HL-60 (cell line): Measurements from ENCODE around the gene CRYM.
A peak's percentile ranks its signal among the peaks of the same experiment; 100 is the strongest.
"Not testable (repeated sequence)": the region's sequence is repeated elsewhere in the genome, so short reads cannot be mapped to it uniquely, and the experiment has no call there.

ENCODE experiments used
- DNase-seq, 2 experiments: peaks; one replicate each; pipeline ENCODE4 v3.0.0-alpha.2; 2010 to 2020; ENCODE audit warnings: low read depth in 1 of 2, low spot score in 1 of 2
- H3K27ac ChIP-seq: fragments of 250-450 bp; sonication (Bioruptor Pico); replicated peaks from 2 replicates; pipeline ENCODE4 v1.5.1; 2020; ENCODE audit warnings: mild to moderate bottlenecking, moderate library complexity
- H3K27me3 ChIP-seq: fragments of 250-450 bp; sonication (Bioruptor Pico); 2 replicates; pipeline ENCODE4 v1.5.1; 2021; ENCODE audit warnings: mild to moderate bottlenecking, moderate library complexity; ENCODE audit not compliant: insufficient read depth, poor library complexity, severe bottlenecking
- H3K4me3 ChIP-seq: replicated peaks from 2 replicates; pipeline ENCODE4 v1.5.1; 2011; ENCODE audit warnings: mild to moderate bottlenecking, control low read depth, low read length; ENCODE audit not compliant: insufficient read depth
- CTCF ChIP-seq: IDR thresholded peaks from one replicate; pipeline ENCODE4 v1.5.1; 2011; ENCODE audit warnings: low read length, control low read depth, inconsistent platforms; ENCODE audit not compliant: insufficient read depth
- GABPA ChIP-seq: IDR thresholded peaks from 2 replicates; pipeline ENCODE4 v1.6.1; 2012; ENCODE audit warnings: low read depth
- POLR2AphosphoS5 ChIP-seq: IDR thresholded peaks from 2 replicates; pipeline ENCODE4 v1.6.1; 2012; ENCODE audit warnings: low read depth
- REST ChIP-seq: IDR thresholded peaks from 2 replicates; pipeline ENCODE4 v1.6.1; 2012; ENCODE audit warnings: low read depth; ENCODE audit not compliant: insufficient replicate concordance
- SPI1 ChIP-seq: IDR thresholded peaks from 2 replicates; pipeline ENCODE4 v1.6.1; 2012; ENCODE audit warnings: low read depth, mild to moderate bottlenecking, borderline replicate concordance

Gene CRYM

GRCh38 chr16:21276090-21276489, 2.0 kb downstream of the CRYM start:
- Histone ChIP-seq H3K27me3 (peaks cover 29% of the 10 kb centered on the region), H3K27ac (no peak overlapping the region), H3K4me3 (no peak overlapping the region)
- TF ChIP-seq CTCF (no peak), SPI1 (peak; percentile 48), GABPA (no peak)
- DNase-seq, result no peak

- DNase-seq, result no peak
- H3K27ac ChIP-seq, result no peak overlapping the region
- no peak overlapping the region for H3K4me3 ChIP-seq
- peaks cover 29% of the 10 kb centered on the region for H3K27me3 ChIP-seq
- TF ChIP-seq GABPA (no peak), CTCF (no peak), SPI1 (no peak), REST (no peak), POLR2AphosphoS5 (no peak)
Observed at GRCh38 chr16:21275529-21275928, 2.6 kb downstream of the CRYM start.

- Histone ChIP-seq H3K4me3 (no peak overlapping the region), H3K27ac (no peak overlapping the region), H3K27me3 (peaks cover 27% of the 10 kb centered on the region)
- TF ChIP-seq GABPA, result no peak
- no peak for TF ChIP-seq SPI1
- no peak for TF ChIP-seq CTCF
- TF ChIP-seq REST, result no peak
- no peak for TF ChIP-seq POLR2AphosphoS5
- DNase-seq, result no peak
Observed at GRCh38 chr16:21274172-21274726, 3.8 kb downstream of the CRYM start.

GRCh38 chr16:21272763-21273162, 5.3 kb downstream of the CRYM start:
- peaks cover 16% of the 10 kb centered on the region for H3K27me3 ChIP-seq
- not testable (repeated sequence) for H3K4me3 ChIP-seq, DNase-seq, H3K27ac ChIP-seq
